Activated naive CD4-positive, alpha-beta T cell treated with anti-CD3 and anti-CD28 coated beads, Interleukin-2, amount 50 U/mL, for 16 hours (primary cell): ENCODE data around the gene SPATA6L.

Experiments
- DNase-seq: peaks from one replicate; pipeline ENCODE4 v3.0.0-alpha.2; 2020

Gene SPATA6L

DNA sequence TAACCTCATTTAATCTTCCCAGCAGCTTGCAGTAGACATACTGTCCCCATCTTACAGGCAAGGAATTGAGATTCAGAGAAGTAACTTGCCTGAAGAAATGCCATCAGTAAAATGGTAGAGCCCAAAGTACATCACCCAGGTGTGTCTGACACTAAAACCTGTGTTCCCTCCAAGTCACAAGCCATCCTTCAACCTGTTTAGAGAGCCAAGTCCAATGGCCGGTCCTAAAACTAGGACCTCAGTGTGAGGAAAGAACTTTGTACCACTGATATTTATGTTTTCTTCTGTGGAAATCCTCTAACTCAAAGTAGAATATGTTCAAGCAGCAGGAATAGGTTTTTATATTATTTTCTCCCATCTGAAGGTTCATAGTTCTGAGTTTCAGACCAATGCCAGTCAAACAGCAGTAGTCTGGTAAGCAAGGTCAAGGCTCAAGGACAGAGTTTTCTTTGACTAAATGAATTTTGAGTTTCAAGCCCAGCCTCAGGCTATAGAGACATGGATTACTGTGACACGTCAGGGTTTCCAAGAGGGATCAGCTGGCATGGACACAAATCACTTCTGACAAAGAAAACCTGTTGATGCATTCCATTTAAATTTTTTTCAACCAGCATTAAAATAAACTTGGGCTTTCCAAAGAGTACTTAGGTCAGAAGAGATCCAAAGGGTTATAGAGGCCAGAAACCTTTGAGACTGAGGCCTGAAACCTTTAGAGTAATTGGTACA, 85.1 kb downstream of the SPATA6L start:
- DNase-seq, result no peak

DNA sequence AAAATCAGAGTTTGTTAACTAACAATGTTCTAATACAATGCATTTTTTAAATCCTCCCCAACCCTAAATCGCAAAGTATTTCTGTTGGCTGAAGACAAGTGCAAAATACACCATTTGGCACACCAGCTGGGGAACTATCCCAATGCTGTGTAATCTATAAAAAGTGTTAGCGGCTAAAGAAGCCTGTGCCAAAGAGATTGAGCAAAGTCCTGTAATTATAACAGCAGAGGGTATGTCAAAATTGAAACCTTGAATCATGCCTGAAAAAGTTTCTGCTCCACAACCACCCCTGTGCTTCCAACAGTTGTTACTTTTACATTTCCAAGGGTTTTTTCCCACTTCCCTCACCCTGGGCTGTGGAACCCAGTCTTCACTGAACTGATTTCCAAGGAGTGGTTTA, 87.3 kb downstream of the SPATA6L start:
- no peak for DNase-seq

DNA sequence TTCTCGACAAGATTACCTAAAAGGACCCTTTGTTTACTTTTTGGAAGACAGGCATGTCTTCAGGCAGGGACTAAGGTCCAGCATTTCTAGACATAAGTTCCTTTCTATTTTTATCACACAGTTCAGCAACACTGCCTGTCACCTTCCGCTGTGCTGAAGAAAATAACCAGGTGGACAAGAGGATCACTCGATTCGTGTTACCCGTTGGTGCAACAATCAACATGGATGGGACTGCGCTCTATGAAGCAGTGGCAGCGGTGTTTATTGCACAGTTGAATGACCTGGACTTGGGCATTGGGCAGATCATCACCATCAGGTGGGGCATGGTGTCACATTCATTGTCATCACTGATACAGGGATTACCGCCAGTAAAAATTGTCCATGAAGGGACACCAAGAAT, 89.8 kb downstream of the SPATA6L start:
- DNase-seq, result no peak

DNA sequence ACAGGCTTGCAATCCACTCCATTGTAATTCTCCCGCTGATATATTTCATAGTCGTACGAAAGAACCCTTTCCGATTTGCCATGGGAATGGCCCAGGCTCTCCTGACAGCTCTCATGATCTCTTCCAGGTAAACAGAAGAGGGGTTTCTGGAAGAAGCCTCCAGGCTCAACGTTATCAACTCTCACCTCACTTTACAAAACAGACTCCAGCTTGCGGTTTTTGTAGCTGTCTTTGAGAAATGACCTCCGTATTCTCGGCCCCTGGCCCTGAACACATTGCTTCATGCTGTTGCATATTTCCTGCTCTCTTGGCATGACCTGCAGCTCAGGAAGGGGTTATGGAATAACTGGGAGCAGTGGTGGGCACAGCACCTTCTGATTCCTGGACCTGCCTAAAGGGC, 90.3 kb downstream of the SPATA6L start:
- DNase-seq, result no peak

DNA sequence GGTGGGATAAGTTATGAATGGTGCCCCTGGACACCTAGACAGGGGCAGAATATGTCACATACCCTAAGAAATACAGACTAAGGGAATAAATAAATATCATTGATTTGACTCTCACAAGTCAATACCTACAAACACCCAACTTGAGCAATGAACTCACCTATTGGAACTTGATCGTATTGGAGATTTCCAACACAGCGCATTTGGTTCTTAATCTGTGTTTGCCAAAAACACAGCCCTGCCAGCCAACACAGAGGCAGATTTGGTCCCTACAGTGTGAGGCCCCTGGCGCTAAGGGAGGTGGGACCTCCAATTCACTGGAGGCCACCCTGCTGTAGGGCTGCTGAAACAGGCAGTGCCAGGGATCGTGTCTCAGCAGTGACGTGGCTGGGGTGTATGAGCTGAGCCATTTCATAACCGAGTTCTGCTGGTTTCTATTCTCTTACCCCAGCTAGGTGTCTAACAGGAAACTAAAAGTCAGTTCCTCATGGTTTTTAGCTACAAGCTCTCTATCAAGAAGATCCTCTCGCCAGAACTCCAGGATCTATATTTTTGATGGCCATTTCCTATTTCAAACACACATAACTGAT, 91.5 kb downstream of the SPATA6L start:
- peak; percentile 16 for DNase-seq

DNA sequence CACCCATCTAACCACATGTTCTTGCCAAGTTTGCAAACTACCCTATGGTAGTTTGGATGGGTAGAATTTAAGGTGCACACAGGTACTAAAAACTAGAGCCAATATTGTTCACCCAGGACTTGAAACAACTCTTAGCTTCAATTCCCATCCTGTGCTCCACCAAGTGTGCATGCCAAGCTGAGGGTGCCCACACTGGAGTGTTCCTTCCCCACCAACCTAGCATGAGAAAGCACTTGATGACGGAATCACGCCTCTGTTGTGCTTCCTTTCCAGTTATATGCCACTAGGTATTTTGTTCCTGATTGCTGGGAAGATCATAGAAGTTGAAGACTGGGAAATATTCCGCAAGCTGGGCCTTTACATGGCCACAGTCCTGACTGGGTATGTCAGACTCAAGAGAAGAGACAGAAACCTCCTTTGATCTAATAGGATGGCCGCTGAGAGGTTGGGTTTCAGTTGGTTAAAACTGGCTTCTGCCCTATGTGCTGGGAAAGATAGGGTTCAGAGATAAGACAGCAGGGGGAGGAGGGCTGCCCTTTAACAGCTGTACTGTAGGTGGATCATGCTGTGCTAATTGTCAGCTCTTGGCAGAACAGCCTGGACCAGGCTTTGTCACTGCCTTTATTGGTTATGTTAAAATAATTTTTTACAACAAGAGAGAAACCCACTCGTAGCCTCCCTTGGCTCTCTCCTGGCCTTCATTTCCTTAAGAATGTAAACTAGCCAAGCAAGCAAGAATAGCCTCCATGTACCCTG, 92.5 kb downstream of the SPATA6L start:
- no peak for DNase-seq

DNA sequence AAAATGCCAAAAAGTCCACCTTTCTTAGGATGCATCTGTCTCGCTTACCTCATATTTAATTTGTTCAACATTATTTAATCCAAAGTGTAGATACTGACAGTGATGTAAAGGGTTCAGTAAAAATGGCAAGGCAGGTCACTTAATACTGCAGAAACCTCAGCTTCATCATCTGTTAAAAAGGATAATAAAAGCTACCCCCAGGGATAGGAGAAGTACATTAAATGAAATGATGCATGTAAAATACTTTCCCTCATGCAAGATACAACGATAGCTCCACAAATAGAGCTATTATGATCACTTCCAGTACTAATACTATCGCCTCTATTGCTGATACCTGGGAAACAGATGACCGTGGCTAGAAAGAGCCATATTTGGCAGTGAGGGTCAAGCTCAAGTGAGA, 93.1 kb downstream of the SPATA6L start:
- no peak for DNase-seq

DNA sequence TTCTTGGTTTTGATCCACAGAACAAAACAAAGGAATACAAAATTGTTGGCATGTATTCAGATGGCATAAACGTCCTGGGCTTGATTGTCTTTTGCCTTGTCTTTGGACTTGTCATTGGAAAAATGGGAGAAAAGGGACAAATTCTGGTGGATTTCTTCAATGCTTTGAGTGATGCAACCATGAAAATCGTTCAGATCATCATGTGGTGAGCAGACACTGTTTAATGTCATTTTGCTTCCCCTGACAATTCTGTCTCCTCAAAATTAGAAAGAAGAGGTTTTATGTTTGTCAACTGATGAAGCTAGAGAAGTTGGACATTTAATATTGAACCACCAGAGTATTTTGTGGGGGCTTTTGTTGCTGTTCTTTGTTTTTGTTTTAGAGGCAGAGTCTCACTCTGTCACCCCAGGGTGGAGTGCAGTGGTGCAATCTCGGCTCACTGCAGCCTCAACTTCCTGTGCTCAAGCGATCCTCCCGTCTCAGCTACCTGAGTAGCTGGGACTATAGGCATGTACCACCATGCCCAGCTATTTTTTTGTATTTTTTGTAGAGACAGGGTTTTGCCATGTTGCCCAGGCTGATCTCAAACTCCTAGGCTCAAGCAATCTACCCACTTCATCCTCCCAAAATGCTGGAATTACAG, 94.0 kb downstream of the SPATA6L start:
- no peak for DNase-seq

DNA sequence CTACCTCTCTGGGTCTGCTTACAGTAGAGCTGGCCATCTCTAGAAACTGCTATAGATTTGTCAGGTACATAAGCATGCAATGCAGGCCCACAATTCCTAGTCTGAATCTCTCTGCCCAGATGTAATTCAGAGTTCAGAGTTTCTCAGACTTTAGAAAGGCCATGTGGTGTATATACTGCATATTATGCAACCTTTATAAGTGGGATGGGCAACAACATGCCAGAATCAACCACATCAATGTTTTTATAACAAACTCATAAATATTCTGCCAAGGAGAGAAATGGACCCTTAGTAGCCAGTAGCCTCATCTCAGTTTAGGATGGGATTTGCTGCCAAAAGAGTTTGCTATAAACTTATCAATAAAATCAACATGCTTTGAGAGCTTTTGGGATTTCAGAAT, 97.2 kb downstream of the SPATA6L start:
- no peak for DNase-seq

DNA sequence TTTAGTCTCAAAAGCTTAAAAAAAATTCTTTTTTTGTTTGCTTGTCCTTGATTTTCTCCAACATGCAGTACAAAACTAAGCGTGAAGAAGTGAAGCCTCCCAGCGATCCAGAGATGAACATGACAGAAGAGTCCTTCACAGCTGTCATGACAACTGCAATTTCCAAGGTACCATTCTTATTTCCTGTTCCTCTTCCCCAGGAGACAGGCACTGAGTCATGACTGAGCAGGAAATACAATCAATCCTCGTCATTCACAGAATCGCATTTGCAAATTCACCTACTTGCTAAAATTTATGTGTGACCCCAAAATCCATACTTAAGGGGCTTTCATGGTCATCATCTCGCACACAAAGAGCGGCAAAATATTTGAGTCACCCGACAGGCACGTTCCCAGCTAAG, 98.7 kb downstream of the SPATA6L start:
- DNase-seq, result no peak

DNA sequence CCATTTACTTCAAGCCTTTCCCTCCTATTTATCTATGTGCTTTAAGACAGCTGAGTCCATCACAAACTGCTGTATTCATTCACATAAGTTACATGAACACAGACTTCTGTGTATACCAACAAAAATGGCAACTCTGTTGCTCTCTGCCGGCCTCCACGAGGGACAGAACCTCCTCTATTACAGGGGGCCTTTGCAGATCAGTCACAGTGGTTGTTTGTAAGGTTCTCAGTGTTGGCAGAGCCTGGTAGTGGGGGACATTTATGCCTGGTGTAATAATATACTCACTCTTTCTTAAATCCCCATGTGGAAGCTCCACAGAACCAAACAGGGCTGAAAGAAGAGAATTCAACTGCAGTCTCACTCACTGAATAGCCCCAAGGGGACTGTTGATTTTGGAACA, 99.5 kb downstream of the SPATA6L start:
- DNase-seq, result no peak

DNA sequence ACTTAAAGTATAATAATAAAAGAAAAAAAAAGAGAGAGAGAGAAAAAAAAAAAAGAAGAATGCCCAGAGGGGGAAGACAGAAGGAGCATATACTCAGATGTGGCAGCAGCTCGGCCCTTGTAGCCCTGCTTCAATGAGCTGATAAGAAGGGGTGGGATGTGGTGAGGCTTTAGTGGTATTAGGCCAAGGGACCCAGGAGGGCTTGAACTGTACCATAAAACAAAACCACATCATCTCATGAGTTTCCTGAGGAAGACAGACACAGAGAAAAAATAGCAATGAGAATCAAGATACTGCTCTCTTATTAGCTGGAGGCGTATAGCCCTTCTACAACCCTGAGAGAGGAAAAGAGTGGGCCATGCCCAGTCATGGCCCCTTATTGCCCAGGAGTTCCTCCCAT, 103.2 kb downstream of the SPATA6L start:
- no peak for DNase-seq

DNA sequence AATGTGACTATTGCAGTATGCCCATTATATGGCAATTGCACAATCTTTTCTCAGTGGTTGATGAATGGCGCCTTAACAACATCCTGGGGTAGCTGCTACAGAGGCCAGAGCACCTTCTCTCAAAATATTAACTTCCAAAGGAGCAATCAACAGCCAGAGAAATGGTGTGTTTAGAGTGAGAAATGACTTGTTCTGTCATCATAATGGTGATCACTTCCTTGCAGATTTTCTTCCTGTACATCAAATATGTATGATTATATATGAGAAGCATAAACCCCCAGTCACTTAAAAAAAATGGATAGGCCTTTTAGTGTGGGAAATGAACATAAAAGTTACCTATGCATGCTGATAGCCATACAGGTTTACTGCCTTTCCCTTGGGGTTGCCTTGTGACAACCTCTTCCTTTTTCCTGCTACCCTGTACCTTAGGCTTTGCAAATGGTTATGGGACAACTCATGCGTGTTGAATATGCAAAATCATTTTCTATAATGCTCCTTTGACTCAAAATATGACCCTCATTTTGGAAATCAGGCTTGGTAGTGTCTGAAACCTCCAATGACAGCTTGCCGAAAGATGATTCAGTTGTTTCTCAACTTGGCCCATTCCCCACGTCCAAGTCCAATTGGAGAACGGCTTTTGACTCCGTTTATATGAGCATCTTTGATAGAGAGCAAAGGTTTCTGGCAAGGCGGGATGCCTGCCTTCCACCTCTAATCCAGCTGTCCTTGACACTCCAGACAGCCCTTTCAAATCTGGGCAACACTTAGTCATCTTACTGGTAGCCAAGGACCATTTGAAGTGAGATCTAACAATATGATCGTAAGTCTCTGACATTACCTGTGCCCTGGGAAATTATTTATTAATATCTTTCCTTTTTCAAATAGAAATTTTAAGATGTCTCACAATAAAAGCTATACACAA, 106.8 kb downstream of the SPATA6L start:
- DNase-seq, result no peak

DNA sequence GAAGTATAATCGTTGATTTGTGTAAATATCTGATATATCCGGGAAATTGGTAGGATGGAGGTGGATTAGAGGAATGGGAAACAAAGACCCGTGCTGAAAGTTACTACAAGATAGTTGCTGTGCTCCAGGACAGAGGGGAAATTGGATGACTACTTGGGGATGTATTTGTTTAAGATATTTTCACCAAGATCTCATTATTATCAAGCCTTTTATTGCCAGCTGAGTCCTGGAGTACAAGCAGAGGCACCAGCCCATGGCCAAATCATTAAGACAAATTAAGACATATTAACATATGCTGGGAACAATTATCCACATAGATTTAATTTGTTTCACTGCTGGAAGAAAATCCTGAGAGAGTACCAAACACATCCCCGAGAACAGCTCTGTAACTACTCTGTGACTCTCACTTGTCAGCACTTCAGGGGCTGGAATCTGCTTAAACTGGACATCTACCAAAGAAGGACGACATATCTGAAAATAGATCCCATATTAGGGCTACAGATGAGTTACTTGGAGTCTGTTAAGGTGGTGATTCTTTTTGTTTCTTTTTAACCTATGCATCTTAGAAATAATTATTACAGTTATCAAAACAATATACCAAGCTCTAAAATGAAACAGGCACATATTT, 107.8 kb downstream of the SPATA6L start:
- no peak for DNase-seq

DNA sequence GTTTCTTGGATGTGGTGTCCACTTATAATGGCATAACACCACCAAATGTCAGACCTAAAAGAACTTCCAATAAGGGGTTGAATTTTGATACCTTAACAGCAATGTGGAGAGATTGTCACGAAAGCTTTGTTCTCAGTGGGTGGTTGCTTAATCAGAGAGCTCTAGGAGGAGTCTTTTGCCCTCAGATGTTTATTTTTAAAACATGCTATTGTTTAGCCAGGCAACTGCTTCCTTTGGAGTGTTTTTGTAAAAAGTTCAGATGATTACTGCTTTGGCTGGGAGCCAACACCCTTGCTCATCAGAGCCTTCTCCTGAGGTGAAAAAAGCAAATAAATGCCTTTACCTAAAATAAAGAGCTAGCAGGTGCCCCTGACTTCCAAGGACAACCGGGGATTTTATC, 111.0 kb downstream of the SPATA6L start:
- DNase-seq, result no peak

DNA sequence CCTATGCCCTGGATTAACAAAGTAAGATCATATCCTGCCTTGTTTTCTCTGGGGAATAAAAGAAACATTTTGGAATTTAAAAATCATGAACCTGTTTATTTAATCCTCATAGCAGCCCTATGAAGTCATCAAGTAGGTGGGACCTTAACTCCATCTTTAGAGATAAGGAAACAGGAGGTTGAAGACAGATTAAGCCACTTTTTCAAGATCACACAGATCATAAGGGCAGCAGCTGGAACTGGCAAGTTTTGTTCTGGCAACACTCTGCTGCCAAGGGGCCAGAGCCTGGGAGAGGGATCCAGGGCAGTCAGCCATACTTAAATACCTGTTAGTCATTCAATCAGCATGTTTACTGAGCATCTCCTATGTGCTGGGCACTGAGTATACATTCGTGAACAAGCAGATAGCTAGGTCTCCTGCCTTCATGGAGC, 112.3 kb downstream of the SPATA6L start:
- no peak for DNase-seq

DNA sequence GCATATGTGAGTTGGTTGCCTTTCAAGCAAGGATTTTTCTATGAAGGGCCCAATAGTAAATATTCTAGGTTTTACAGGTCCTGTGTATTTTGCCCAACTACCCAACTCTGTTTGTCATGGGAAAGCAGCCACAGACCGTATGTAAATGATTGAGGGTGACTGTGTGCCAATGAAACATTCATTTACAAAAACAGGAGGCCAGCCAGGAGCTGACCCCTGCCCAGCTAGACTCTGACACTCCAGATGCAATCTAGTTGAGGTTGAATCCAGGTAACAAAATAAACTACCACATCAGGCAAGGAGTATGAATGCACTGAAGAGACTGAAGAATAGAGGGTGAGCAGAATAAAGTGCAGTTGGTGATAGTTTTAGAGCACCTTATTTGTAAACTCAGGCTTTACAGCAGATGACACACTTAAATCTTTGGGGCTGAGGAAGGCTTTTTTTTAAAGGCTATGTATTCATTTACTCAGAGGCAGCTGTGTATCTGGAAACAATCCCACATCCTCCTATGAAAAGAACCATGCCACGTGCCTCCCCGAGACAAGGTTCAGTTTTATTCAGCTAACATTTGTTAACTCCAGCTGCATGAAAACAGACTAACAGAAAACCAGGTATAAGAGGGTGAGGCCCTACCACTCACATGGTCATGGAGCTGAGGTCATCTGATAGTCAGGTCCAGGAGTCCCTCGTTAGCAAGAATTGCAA, 115.3 kb downstream of the SPATA6L start:
- DNase-seq, result no peak

DNA sequence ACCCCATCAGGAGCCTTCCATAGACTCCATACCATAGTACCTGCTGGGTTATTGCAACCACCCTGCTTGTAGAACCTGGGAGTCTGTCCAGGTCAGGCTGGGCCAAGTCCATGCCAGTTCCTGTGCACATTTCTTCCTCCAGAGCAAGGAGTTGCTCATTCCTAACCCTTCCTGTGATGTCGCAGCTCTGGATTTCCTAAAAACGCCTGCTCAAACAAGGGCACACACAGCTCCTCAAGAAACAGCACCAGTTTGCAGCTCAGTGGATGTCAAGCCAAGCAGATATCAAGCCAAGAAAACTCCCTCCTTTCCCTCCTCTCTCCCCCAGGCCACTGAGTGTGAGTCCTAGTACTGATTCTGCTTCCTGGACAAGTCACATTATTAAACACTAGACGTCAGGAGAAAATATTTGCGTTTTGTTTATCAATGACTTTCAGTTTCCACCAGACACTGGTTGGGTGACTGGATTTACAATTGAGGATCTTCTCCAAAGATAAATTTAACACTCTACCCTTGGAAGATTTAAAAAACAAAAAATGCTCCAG, 116.5 kb downstream of the SPATA6L start:
- DNase-seq, result no peak

DNA sequence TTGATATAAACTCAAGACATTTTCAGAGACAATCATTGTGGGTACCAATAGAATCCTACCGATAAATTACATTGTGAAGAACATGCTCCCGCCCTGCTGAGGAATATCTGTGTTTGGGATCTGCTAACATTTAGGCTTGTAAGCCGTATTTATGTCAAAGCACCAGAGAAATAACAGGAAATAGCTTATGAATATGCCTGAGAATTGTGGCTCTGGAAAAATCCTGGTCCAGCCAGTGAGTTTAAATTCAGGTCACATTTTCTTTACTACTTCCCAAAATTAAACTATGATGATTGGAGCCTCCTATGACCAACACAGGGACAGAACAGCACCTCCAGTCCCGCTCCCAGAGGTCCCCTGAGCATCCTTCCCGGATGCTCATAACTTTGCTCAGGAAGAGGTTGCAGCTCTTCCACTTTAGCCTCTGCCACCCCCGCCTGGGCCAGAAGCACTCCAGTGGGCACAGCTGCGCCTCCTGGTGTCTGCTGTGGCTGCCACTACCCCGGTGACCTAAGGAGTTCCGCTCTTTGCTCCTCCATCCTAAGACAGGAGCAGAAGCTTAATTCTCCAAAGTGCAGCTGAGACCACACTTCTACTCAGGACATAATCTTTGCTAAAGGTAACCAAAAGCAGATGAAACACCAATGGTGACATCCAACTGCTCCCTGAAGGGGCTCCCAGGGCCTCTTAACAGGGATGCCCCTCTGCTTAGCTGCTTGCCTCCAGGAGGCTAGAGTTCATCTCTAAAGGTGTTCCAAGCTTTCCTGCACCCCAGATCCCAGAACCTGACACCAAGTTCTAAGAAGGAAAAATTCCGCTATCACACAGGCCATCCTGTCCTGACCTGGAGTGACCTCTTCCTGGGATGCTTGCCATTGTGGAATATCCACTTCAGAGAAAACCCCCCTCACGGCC, 117.2 kb downstream of the SPATA6L start:
- DNase-seq, result no peak
